Heart right ventricle (tissue), 16 donors: Measurements from ENCODE around the gene LCE2C. TPM values are rescaled to one million over a fixed set of nuclear protein-coding genes. Genes with fewer than 3 reads are reported as not detected.
"Not testable (repeated sequence)": the region's sequence is repeated elsewhere in the genome, so short reads cannot be mapped to it uniquely, and the experiment has no call there.

Experiments used
- ATAC-seq, 8 donors: fragments of 200-7000 bp; cut with Tn5 transposase; one replicate each; pipeline ENCODE4 v1.9.1; 2020; ENCODE audit warnings: mild to moderate bottlenecking in 8 of 8, moderate library complexity in 8 of 8, moderate number of reproducible peaks in 1 of 8
- DNase-seq, 2 donors: peaks; one replicate each; pipeline ENCODE4 v3.0.0-alpha.2; 2020
- H3K27ac ChIP-seq, 10 donors: fragments of 200-600 bp; sonication (generic) in 2 of 10; one replicate each; pipeline versions ENCODE4 v1.5.0 to v1.8.0; 2020 to 2022; ENCODE audit warnings: mild to moderate bottlenecking in 3 of 10
- H3K27me3 ChIP-seq, 7 donors: fragments of 200-600 bp; one replicate each; pipeline ENCODE4 v1.8.0; 2021 to 2022; ENCODE audit warnings: mild to moderate bottlenecking in 2 of 7
- H3K36me3 ChIP-seq, 9 donors: fragments of 200-600 bp; sonication (generic) in 1 of 9; one replicate each; pipeline versions ENCODE4 v1.5.0 to v1.8.0; 2020 to 2022; ENCODE audit warnings: mild to moderate bottlenecking in 2 of 9
- H3K4me1 ChIP-seq, 9 donors: fragments of 200-600 bp; sonication (generic) in 1 of 9; one replicate each; pipeline versions ENCODE4 v1.5.0 to v1.8.0; 2020 to 2022; ENCODE audit warnings: mild to moderate bottlenecking in 4 of 9
- H3K4me3 ChIP-seq, 10 donors: fragments of 200-600 bp; sonication (generic) in 2 of 10; one replicate each; pipeline versions ENCODE4 v1.5.0 to v1.8.0; 2020 to 2022; ENCODE audit warnings: mild to moderate bottlenecking in 7 of 10, moderate library complexity in 2 of 10
- H3K9me3 ChIP-seq, 11 donors: fragments of 200-600 bp in 10 of 11; sonication (generic) in 2 of 11; one replicate each; pipeline versions ENCODE4 v1.5.0 to v1.8.0; 2013 to 2022; ENCODE audit warnings: mild to moderate bottlenecking in 2 of 11, control low read depth in 1 of 11, moderate library complexity in 1 of 11
- CTCF ChIP-seq, 9 donors: fragments of 200-600 bp; sonication (generic) in 2 of 9; IDR thresholded peaks; one replicate each; pipeline versions ENCODE4 v1.5.0 to v1.8.0; 2021 to 2022; ENCODE audit warnings: antibody characterized with exemption in 9 of 9, mild to moderate bottlenecking in 5 of 9, moderate library complexity in 1 of 9
- WGBS, 2 donors: extraction: QIAGEN DNeasy Blood & Tissue Kit; methylation state at CpG; one replicate each; pipeline ENCODE4 v1.1.7; 2013; ENCODE audit warnings: inconsistent platforms in 1 of 2; 5-methylcytosine and 5-hydroxymethylcytosine counted together
- intact Hi-C, 10 donors: fragments of 100-400 bp; cut with DNase I; formaldehyde crosslinking; loops; one replicate each; pipeline versions ENCODE4 v1.11.1 to v1.14.2; 2022
- long read RNA-seq, 3 donors: library from polyadenylated mRNA; unstranded; transcript quantifications; one replicate each; pipeline ENCODE4 v2.0.0, GENCODE V29; 2020 to 2021
- polyA plus RNA-seq, 2 donors: library from polyadenylated mRNA; stranded (reverse); fragments of 200-250 nt; gene quantifications; one replicate each; pipeline ENCODE4 v1.2.3, GENCODE V29; 2013
- total RNA-seq, 10 donors: library from RNA; stranded (reverse); fragmentation: NEBNext Ultra II Directional in 3 of 10; extraction: Animal tissue kit (Norgen Biotek cat#: 25700) in 3 of 10; gene quantifications; one replicate each; pipeline versions ENCODE4 v1.2.1 to v1.2.4, GENCODE V29; 2021 to 2023
- donor health status: Arrhythmogenic right ventricular cardiomyopathy.
- donor health status: ischemic (EF 13 %, LVEDD 7.1; RV severe dilation, severe dysfunction).
- donor health status: healthy with polysubstance abuse.
- donor health status: DM: no; HTN: yes; CAD: no.
- donor health status: DM: no; HTN: no; CAD: no.
- donor health status: ischemic (EF 25% LVEDD 6.9; RV normal size, moderate dysfunction).
- donor health status: ischemic (EF 25% LVEDD 5.7; RV mildly dilated, moderate dysfunction).
- donor health status: healthy.
- donor health status: DM: yes; HTN: yes; CAD: no.
- donor health status: Ischemic cardiomyopathy.
- donor health status: ischemic (EF 35%, LVEDD 5.7; RV mildly dilated, moderate dysfunction).
- donor health status: nonischemic (EF 11% LVEDD 7.7; RV severe dilation, severe dysfunction).
- donor health status: DM: yes; HTN: yes; CAD: no.
- donor health status: PGD.
- donor health status: ischemic (EF 29% LVEDD 5.4; RV normal size, mild dysfunction).
- donor health status: nonischemic (EF 23%, LVEDD 6.1; RV moderate dilation, normal function).

Gene LCE2C
- total RNA-seq (not detected), polyA plus RNA-seq (not detected)
- long read RNA-seq, donor 1: 0 reads
- long read RNA-seq, donor 2: 0 reads
- long read RNA-seq, donor 3: 0 reads

GRCh38 chr1:152674983-152675382 lies at the start of gene LCE2C:
Gene LCE2C, plus strand, starts transcription at chr1:152675279. Its CDS starts 737 bp downstream, at chr1:152676016.
- H3K4me3 ChIP-seq, ATAC-seq, DNase-seq, H3K9me3 ChIP-seq, H3K4me1 ChIP-seq, H3K27ac ChIP-seq, intact Hi-C loops, H3K36me3 ChIP-seq: not testable (repeated sequence)
- peaks cover 0 to 10% (median 3%) of the 10 kb centered on the region in 7 donors for H3K27me3 ChIP-seq
- WGBS, 2 donors: 64 to 70% methylated on average over 2 to 3 of the region's 3 CpGs

GRCh38 chr1:152626744-152627143 lies 48.3 kb upstream of the LCE2C start:
- TF ChIP-seq CTCF (IDR thresholded peaks at IDR 0.05): no peak
- H3K4me3 ChIP-seq: no peak overlapping the region
- peaks cover 0 to 6% (median 0%) of the 10 kb centered on the region in 11 donors for H3K9me3 ChIP-seq
- H3K27me3 ChIP-seq: peaks cover 0 to 23% (median 11%) of the 10 kb centered on the region in 7 donors
- H3K4me1 ChIP-seq: no peaks in the 10 kb centered on the region
- H3K27ac ChIP-seq: no peak overlapping the region
- no peaks in the 10 kb centered on the region for H3K36me3 ChIP-seq
- no peak for ATAC-seq
- no peak for DNase-seq
- 77% methylated on average over 1 of the region's 1 CpG for WGBS, 2 donors
- intact Hi-C loops: no loop called here

- DNase-seq (no peak), ATAC-seq (no peak)
- TF ChIP-seq CTCF (IDR thresholded peaks at IDR 0.05): no peak
- Histone ChIP-seq H3K9me3 (peaks cover 0 to 26% (median 0%) of the 10 kb centered on the region in 11 donors), H3K27me3 (peaks cover 0 to 7% (median 0%) of the 10 kb centered on the region in 7 donors), H3K4me1 (no peaks in the 10 kb centered on the region), H3K27ac (no peak overlapping the region), H3K4me3 (no peak overlapping the region), H3K36me3 (no peaks in the 10 kb centered on the region)
- WGBS, 2 donors: 85 to 86% methylated on average over 3 of the region's 3 CpGs
- intact Hi-C loops: no loop called here
Measured at GRCh38 chr1:152630596-152630995, 44.5 kb upstream of the LCE2C start.

GRCh38 chr1:152640351-152640750 lies 34.7 kb upstream of the LCE2C start:
- H3K4me1 ChIP-seq: no peaks in the 10 kb centered on the region
- H3K36me3 ChIP-seq: no peaks in the 10 kb centered on the region
- H3K4me3 ChIP-seq: no peak overlapping the region
- WGBS, 2 donors: 56 to 62% methylated on average over 1 of the region's 1 CpG
- intact Hi-C loops: no loop called here
- ATAC-seq (no peak), DNase-seq (no peak)
- no peak overlapping the region for H3K27ac ChIP-seq
- H3K27me3 ChIP-seq: peaks cover 0 to 3% (median 0%) of the 10 kb centered on the region in 7 donors
- TF ChIP-seq CTCF (IDR thresholded peaks at IDR 0.05): no peak
- H3K9me3 ChIP-seq: peaks cover 0 to 18% (median 0%) of the 10 kb centered on the region in 11 donors

- Histone ChIP-seq H3K27ac (no peak overlapping the region), H3K27me3 (peaks cover 0 to 10% (median 0%) of the 10 kb centered on the region in 7 donors), H3K4me3 (no peak overlapping the region), H3K4me1 (no peaks in the 10 kb centered on the region), H3K9me3 (peaks cover 0 to 5% (median 0%) of the 10 kb centered on the region in 11 donors), H3K36me3 (no peaks in the 10 kb centered on the region)
- no peak for TF ChIP-seq CTCF (IDR thresholded peaks at IDR 0.05)
- intact Hi-C loops: no loop called here
- DNase-seq: no peak
- WGBS, 2 donors: 53 to 61% methylated on average over 3 of the region's 3 CpGs
- ATAC-seq: no peak
Measured at GRCh38 chr1:152643945-152644344, 31.1 kb upstream of the LCE2C start.
